Activated CD4-positive, alpha-beta T cell treated with anti-CD3 and anti-CD28 coated beads for 36 hours (primary cell): Measurements from ENCODE around the gene SUSD4. TPM values are rescaled to one million over a fixed set of nuclear protein-coding genes. Genes with fewer than 3 reads are reported as not detected.

Source experiments
- ATAC-seq: fragments of 200-7000 bp; cut with Tn5 transposase; one replicate; pipeline ENCODE4 v1.10.0; 2021; ENCODE audit warnings: mild to moderate bottlenecking, moderate library complexity
- CTCF ChIA-PET: fragments of 350-600 bp; sonication (Branson Sonifier 250); formaldehyde crosslinking; loops from one replicate; lab custom pipeline; 2021; ENCODE audit warnings: antibody characterized with exemption; lab: Charles Lee
- POLR2A ChIA-PET: fragments of 350-600 bp; sonication (Branson Sonifier 250); formaldehyde crosslinking; loops from one replicate; lab custom pipeline; 2021; ENCODE audit warnings: antibody characterized with exemption, inconsistent platforms; lab: Charles Lee
- DNase-seq: peaks from one replicate; pipeline ENCODE4 v3.0.0-alpha.2; 2020
- H3K27ac Mint-ChIP-seq: one replicate; pipeline ENCODE4 v1.8.0; 2021; ENCODE audit warnings: mixed read lengths
- H3K27me3 Mint-ChIP-seq: one replicate; pipeline ENCODE4 v1.8.0; 2021; ENCODE audit warnings: mixed read lengths
- H3K36me3 Mint-ChIP-seq: one replicate; pipeline ENCODE4 v1.8.0; 2021; ENCODE audit warnings: low read depth, mixed read lengths
- H3K4me1 Mint-ChIP-seq: one replicate; pipeline ENCODE4 v1.8.0; 2021; ENCODE audit warnings: mixed read lengths
- H3K4me3 Mint-ChIP-seq: one replicate; pipeline ENCODE4 v1.8.0; 2021; ENCODE audit warnings: mild to moderate bottlenecking, moderate library complexity, mixed read lengths
- H3K9me3 Mint-ChIP-seq: one replicate; pipeline ENCODE4 v1.8.0; 2021; ENCODE audit warnings: low read depth, mixed read lengths
- intact Hi-C, 2 experiments: fragments of 100-400 bp; cut with DNase I in 1 of 2; cut with micrococcal nuclease in 1 of 2; formaldehyde crosslinking; loops; one replicate each; pipeline versions ENCODE4 v1.14.2 to v1.15.1; 2022 to 2024; cut with DNase I, micrococcal nuclease
- total RNA-seq, 2 experiments: library from RNA; stranded (reverse); gene quantifications; one replicate each; pipeline ENCODE4 v1.2.3, GENCODE V29; 2021

SUSD4 gene
- total RNA-seq, 2 experiments from 2014 or later = 1.9 to 2.2 TPM

DNA sequence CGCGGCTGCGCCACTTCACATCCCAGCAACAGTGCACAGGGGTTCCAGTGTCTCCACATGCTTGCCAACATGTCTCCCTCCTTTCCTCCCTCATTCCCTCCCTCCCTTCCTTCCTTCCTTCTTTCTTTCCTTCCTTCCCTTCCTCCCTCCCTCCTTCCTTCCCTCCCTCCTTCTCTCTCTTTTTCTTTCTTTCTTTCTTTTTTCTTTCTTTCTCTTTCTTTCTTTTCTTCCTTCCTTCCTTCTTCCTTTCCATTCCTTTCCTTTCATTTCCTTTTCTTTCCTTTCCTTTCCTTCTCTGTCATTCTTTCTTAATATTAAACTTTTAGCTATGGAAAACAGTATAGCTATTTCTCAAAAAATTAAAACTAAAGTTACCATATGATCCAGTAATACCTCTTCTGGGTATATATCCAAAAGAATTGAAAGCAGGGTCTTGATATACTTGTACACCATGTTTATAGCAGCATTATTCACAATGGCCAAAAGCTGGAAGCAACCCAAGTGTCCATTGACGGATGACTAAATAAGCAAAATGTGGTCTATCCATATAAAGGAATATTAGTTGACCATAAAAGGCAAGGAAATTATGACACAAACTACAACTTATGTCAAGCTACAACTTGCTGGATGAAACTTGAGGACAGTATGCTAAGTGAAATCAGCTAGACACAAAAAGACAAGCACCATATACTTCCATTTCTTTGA lies 165.9 kb downstream of the SUSD4 start:
- ATAC-seq (no peak), DNase-seq (no peak)
- Mint-ChIP-seq H3K9me3 (no peaks in the 10 kb centered on the region), H3K27me3 (peaks cover 3% of the 10 kb centered on the region), H3K4me1 (peaks cover 19% of the 10 kb centered on the region), H3K27ac (no peak overlapping the region), H3K36me3 (no peaks in the 10 kb centered on the region), H3K4me3 (no peak overlapping the region)
- intact Hi-C loops = no loop called here
- CTCF ChIA-PET = interaction anchor here (0.7 kb wide), 1 partner anchor 74 kb away, joined by 3 read pairs; no protein-coding TSS in a partner anchor
- POLR2A ChIA-PET = no interaction called here

DNA sequence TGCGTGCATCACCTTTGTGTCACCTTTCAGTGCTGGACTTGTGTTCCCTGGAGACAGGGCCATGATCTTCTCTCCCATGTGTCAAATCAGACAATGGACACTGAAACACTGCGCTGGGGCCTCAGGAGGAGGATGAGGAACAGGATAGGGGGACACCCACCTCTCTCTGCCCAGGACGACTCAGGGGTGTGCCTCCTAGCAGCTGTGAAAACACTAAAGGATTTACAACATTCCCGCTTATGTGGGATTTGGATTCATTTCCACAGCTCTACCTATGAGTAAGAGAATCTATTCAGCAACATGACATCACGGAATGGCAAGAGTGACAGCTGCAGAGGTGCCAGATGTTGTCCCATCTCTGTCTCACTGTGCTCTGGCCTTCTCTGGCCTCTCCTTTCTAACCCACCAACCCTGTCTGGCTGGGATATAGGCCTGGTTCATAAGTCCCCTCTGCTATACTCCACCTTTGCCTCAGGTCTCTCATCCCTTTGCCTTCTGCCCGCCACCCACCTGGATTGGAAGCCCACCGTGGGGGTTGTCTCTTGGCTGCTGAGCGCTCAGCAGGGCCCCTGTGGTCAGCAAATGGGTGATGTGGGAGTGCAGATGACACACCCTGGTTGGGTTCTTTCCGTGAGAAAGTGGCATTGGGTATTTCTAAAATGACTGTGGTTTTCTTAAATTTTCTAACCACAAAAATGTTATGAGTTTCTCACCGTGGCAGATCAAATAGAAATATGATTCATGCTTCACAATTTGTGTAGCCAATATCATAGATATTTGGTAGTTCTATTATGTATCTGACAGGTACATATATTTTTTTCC lies 173.9 kb downstream of the SUSD4 start:
- Mint-ChIP-seq H3K36me3 (no peaks in the 10 kb centered on the region), H3K4me1 (peaks cover 40% of the 10 kb centered on the region), H3K27ac (peak overlapping the region; percentile 73), H3K4me3 (peak overlapping the region; percentile 8), H3K9me3 (no peaks in the 10 kb centered on the region), H3K27me3 (peaks cover 2% of the 10 kb centered on the region)
- ChIA-PET POLR2A (interaction anchor here (0.5 kb wide), 1 partner anchor 40 kb away, joined by 3 read pairs; no protein-coding TSS in a partner anchor), CTCF (interaction anchor here (0.6 kb wide), 2 partner anchors 56 to 57 kb away, joined by 3 read pairs; no protein-coding TSS in a partner anchor)
- intact Hi-C loops = loop anchor here (1.0 to 2.0 kb wide), 7 partner anchors 40 to 642 kb away; partner anchors contain the start of genes TLR5 (in 2 of the 2) and SUSD4 (in 1 of the 2)
- DNase-seq (peak; percentile 81), ATAC-seq (peak; percentile 90)

DNA sequence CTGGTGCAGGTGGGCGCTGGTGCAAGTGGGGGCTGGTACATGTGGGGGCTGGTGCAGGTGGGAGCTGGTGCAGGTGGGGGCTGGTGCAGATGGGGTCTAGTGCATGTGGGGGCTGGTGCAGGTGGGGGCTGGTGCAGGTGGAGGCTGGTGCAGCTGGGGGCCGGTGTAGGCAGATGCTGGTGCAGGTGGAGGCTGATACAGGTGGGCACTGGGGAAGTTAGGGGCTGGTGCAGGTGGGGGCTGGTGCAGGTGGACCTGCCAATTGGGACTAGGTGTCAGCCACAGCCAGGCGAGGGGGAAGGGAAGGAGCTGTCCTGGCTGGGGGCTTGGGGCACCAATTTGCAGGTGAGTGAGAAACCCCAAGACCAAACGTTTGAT lies 174.5 kb downstream of the SUSD4 start:
- ATAC-seq (peak; percentile 1), DNase-seq (no peak)
- H3K4me1 Mint-ChIP-seq = peaks cover 43% of the 10 kb centered on the region
- ChIA-PET CTCF (interaction anchor here (0.6 to 1.3 kb wide), 2 partner anchors 56 to 173 kb away, joined by 3 to 4 read pairs; no protein-coding TSS in a partner anchor), POLR2A (interaction anchor here (0.5 kb wide), 1 partner anchor 40 kb away, joined by 3 read pairs; no protein-coding TSS in a partner anchor)
- no peak overlapping the region for H3K4me3 Mint-ChIP-seq
- no peaks in the 10 kb centered on the region for H3K9me3 Mint-ChIP-seq
- H3K27ac Mint-ChIP-seq = no peak overlapping the region
- H3K27me3 Mint-ChIP-seq = peaks cover 2% of the 10 kb centered on the region
- intact Hi-C loops = no loop called here
- no peaks in the 10 kb centered on the region for H3K36me3 Mint-ChIP-seq

DNA sequence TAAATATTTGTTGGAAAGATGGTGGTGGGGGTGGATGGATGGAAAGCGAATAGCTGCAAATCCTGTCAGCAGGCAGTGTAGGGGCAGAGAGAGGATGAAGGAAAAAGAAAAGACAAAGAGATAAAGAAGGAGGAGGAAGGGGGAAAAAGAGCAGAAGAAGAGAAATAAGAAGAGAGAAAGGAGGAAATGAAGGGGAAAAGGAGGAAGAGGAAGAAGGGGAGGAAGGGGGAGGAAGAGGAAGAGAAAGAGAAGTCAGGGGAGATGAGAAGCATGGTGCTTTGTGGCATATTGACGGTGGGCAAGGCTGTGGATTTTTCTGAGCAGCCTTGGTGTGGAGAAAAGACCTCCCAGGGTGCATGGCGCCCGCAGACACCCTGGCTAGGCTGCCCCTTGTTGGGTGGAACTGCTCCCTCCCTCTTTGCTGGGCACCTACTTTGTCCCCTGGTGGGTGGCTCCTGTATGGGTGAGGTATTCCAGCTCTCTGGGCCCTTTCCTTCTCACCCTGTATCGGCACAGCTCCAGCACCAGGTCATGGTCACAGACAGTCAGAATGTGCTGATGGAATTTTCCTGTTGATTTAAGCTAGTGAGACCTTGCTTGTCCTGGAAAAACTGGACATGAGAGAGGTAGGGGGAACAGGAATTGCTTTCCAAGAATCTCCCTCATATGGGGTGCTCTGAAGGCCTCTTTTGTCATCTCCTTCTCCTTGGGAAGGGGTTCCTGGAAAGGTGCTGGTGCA lies 175.2 kb downstream of the SUSD4 start:
- no peak for ATAC-seq

DNA sequence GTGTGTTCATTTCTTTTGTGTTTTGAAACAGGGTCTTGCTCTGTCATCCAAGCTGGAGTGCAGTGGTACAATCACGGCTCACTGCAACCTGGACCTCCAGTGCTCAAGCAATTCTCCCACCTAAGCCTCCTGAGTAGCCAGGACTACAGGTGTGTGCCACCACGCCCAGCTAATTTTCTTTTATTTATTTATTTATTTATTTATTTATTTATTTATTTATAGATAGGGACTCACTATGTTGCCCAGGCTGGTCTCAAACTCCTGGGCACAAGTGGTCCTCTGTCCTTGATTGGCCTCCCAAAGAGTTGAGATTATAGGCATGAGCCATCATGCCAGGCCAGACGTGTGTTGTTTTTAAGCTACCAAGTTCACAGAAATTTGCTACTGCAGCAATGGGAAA lies 177.2 kb downstream of the SUSD4 start:
- POLR2A ChIA-PET = no interaction called here
- ATAC-seq (no peak), DNase-seq (no peak)
- CTCF ChIA-PET = interaction anchor here (0.6 to 0.8 kb wide), 2 partner anchors 27 to 44 kb away, joined by 3 to 4 read pairs; partner anchors contain the start of gene TLR5
- H3K27ac Mint-ChIP-seq = no peak overlapping the region
- H3K27me3 Mint-ChIP-seq = peaks cover 2% of the 10 kb centered on the region
- no peaks in the 10 kb centered on the region for H3K36me3 Mint-ChIP-seq
- no peak overlapping the region for H3K4me3 Mint-ChIP-seq
- H3K9me3 Mint-ChIP-seq = no peaks in the 10 kb centered on the region
- intact Hi-C loops = no loop called here
- H3K4me1 Mint-ChIP-seq = peaks cover 59% of the 10 kb centered on the region

More for the DNA sequence above, 175.2 kb downstream of the SUSD4 start:
- Mint-ChIP-seq H3K9me3 (no peaks in the 10 kb centered on the region), H3K36me3 (no peaks in the 10 kb centered on the region), H3K4me3 (no peak overlapping the region), H3K27me3 (peaks cover 2% of the 10 kb centered on the region), H3K4me1 (peaks cover 49% of the 10 kb centered on the region), H3K27ac (no peak overlapping the region)
- intact Hi-C loops = no loop called here
- CTCF ChIA-PET = interaction anchor here (1.3 kb wide), 1 partner anchor 174 kb away, joined by 4 read pairs; no protein-coding TSS in a partner anchor
- POLR2A ChIA-PET = no interaction called here
- DNase-seq = no peak

DNA sequence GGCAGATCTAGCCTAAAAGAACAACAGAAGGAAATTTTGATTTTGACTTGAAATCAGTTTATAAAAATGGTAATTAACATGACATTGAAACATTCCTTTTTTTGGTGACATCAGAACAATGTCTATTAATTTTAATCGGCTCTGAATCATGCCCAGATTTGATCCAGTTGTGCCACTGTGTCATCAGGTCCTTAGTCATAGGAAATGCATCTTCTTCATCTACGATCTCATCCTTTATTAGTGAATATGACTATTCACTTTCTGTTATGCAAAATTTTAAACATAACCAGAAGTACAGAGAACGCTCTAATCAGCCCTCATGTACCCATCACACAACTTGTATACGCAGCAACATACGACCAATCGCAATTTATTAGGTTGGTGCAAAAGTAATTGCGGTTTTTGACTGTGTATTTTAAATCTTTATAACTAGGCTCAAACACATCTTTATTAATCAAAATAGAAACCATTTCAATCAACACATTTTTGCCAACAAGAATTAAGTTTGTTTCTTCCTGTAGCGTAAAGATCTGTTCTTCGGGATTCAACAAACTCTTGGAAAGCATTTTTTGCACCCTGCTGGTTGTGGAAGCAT lies 180.6 kb downstream of the SUSD4 start:
- ChIA-PET CTCF (interaction anchor here (0.6 kb wide), 1 partner anchor 13 kb away, joined by 3 read pairs; no protein-coding TSS in a partner anchor), POLR2A (no interaction called here)

DNA sequence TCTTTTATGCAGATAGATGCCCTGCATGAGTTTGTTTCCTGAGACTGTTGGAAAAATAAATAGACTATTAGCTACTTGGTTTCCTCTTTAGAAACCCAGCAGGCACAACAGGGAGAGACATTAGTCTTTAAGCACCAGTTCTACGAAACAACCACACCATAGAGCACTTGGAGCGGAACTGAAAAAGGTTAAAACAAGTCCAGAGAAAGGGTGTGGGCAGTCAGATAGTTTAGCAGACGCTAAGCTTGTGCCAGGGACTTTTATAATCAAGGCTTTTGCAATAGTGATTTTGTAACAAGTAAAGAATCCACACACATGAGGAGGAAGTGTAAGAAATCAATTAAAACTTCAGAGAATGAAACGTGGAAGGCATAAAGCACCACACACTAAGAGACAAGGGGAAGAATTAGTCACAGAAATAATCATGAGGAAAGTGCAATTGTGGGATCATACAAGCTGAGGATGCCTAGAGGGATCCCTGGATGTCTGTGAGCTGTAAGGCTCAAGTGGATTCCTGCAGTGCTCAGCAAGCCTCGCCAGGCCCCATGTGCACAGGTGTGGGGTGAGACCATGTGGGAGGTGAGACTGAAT lies 183.2 kb downstream of the SUSD4 start:
- CTCF ChIA-PET = interaction anchor here (0.6 to 1.2 kb wide), 4 partner anchors 10 to 57 kb away, joined by 3 to 6 read pairs (median 4); no protein-coding TSS in a partner anchor

More for the DNA sequence above, 180.6 kb downstream of the SUSD4 start:
- H3K27ac Mint-ChIP-seq = no peak overlapping the region
- intact Hi-C loops = no loop called here
- ATAC-seq = peak; percentile 33
- peaks cover 2% of the 10 kb centered on the region for H3K27me3 Mint-ChIP-seq
- no peaks in the 10 kb centered on the region for H3K9me3 Mint-ChIP-seq
- H3K4me3 Mint-ChIP-seq = no peak overlapping the region
- no peaks in the 10 kb centered on the region for H3K36me3 Mint-ChIP-seq
- H3K4me1 Mint-ChIP-seq = peaks cover 51% of the 10 kb centered on the region
- DNase-seq = no peak

DNA sequence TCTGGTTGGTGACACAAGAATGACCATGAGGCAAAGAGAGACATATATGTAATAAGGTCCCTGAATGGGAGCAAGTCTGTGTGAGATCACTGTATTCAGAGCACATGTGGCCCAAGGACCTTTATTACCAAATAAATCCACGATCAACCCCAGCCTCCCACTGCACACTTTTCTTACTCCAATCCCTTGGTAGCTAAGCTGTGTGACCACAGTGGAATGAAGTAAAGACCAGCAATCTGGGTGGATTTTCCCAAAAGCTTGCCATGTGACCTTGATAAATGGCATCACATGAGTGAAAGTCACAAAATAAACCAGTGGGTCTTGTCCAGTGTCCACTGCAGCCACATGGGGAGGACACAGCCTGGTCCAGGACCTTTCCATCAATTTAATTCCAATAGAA lies 184.2 kb downstream of the SUSD4 start:
- Mint-ChIP-seq H3K27me3 (no peaks in the 10 kb centered on the region), H3K4me3 (no peak overlapping the region), H3K27ac (no peak overlapping the region), H3K36me3 (no peaks in the 10 kb centered on the region), H3K9me3 (no peaks in the 10 kb centered on the region), H3K4me1 (peaks cover 46% of the 10 kb centered on the region)
- CTCF ChIA-PET = interaction anchor here (1.2 kb wide), 2 partner anchors 46 to 56 kb away, joined by 3 to 5 read pairs; no protein-coding TSS in a partner anchor
- ATAC-seq (no peak), DNase-seq (no peak)
- intact Hi-C loops = no loop called here
- POLR2A ChIA-PET = no interaction called here

More for the DNA sequence above, 183.2 kb downstream of the SUSD4 start:
- no peak overlapping the region for H3K27ac Mint-ChIP-seq
- POLR2A ChIA-PET = no interaction called here
- intact Hi-C loops = no loop called here
- H3K36me3 Mint-ChIP-seq = no peaks in the 10 kb centered on the region
- H3K27me3 Mint-ChIP-seq = no peaks in the 10 kb centered on the region
- peaks cover 50% of the 10 kb centered on the region for H3K4me1 Mint-ChIP-seq
- ATAC-seq (no peak), DNase-seq (no peak)
- no peaks in the 10 kb centered on the region for H3K9me3 Mint-ChIP-seq
- no peak overlapping the region for H3K4me3 Mint-ChIP-seq

DNA sequence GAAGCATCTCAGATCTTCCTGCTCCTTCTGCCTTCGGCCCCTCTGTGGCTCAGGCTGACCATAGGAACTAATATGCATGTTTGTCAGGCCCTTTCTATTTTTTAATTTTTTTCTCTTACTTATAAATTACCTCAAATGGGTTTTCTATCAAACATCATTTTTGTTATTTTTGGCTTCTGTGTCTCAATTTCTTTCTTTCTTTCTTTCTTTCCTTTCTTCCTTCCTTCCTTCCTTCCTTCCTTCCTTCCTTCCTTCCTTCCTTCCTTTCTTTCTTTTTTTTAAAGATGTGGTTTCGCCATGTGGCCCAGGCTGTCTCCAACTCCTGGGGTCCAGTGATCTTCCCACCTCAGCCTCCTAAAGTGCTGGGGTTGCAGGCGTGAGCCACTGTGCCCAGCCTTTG lies 184.7 kb downstream of the SUSD4 start:
- Mint-ChIP-seq H3K36me3 (no peaks in the 10 kb centered on the region), H3K27ac (no peak overlapping the region), H3K4me3 (no peak overlapping the region), H3K9me3 (no peaks in the 10 kb centered on the region), H3K27me3 (no peaks in the 10 kb centered on the region), H3K4me1 (peaks cover 45% of the 10 kb centered on the region)
- no peak for ATAC-seq
- intact Hi-C loops = no loop called here
- CTCF ChIA-PET = interaction anchor here (0.6 to 1.2 kb wide), 4 partner anchors 14 to 46 kb away, joined by 3 to 4 read pairs (median 3); no protein-coding TSS in a partner anchor
- POLR2A ChIA-PET = no interaction called here
- no peak for DNase-seq

DNA sequence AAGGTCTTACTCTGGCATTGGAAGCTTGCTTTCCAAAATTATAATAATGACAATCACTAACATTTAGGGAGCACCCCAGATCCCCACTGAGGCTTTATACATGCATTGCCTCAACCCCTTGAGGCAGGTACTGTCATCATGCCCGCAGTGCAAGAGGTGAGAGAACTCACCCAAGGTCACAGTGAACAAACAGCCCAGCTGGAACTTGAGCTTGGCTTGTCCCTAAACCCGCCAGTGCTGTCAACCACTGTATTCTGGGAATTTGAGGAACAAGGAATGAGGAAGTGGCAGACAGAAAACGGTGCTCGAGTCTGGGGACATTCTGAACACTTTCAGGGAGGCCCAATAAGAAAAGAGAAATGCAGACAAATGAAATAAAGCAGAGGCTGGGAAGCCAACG lies 186.3 kb downstream of the SUSD4 start:
- no peak for DNase-seq
- Mint-ChIP-seq H3K27me3 (no peaks in the 10 kb centered on the region), H3K27ac (no peak overlapping the region), H3K4me3 (no peak overlapping the region), H3K36me3 (no peaks in the 10 kb centered on the region), H3K4me1 (peaks cover 29% of the 10 kb centered on the region), H3K9me3 (no peaks in the 10 kb centered on the region)
- no peak for ATAC-seq
- CTCF ChIA-PET = interaction anchor here (0.5 kb wide), 1 partner anchor 482 kb away, joined by 4 read pairs; no protein-coding TSS in a partner anchor
- POLR2A ChIA-PET = no interaction called here
- intact Hi-C loops = no loop called here
